ENCODE data around the gene DMBT1. TPM values are rescaled to one million over a fixed set of nuclear protein-coding genes. Genes with fewer than 3 reads are reported as not detected.
"Not testable (repeated sequence)": the region's sequence is repeated elsewhere in the genome, so short reads cannot be mapped to it uniquely, and the experiment has no call there.

DMBT1 gene
- total RNA-seq, 1 donor from 2014 or later = not detected

GRCh38 chr10:122575776-122576175 lies 15.2 kb downstream of the DMBT1 start:
- Mint-ChIP-seq H3K4me1 (ENCODE audit: low read depth, unreplicated experiment) (no peaks in the 10 kb centered on the region), H3K27ac (ENCODE audit: unreplicated experiment) (no peak overlapping the region), H3K27me3 (ENCODE audit: low read depth, unreplicated experiment) (peaks cover 46% of the 10 kb centered on the region), H3K4me3 (ENCODE audit: unreplicated experiment) (no peak overlapping the region), H3K9me3 (ENCODE audit: unreplicated experiment) (peaks cover 22% of the 10 kb centered on the region), H3K36me3 (ENCODE audit: low read depth, unreplicated experiment) (no peaks in the 10 kb centered on the region)
- Histone ChIP-seq H2AFZ (ENCODE audit: low read depth, low read length) (no peak overlapping the region), H3K9me3 (ENCODE audit: insufficient read depth, low read depth, low read length) (no peaks in the 10 kb centered on the region), H3K4me3 (ENCODE audit: insufficient read depth, low read depth, low read length) (no peak overlapping the region), H3K4me1 (ENCODE audit: insufficient read depth, low read length) (no peaks in the 10 kb centered on the region), H3K36me3 (ENCODE audit: insufficient read depth, low read length) (no peaks in the 10 kb centered on the region), H3K4me2 (ENCODE audit: low read length) (no peak overlapping the region), H3K79me2 (ENCODE audit: insufficient read depth, low read length) (no peaks in the 10 kb centered on the region), H3K9ac (ENCODE audit: low read length) (no peak overlapping the region), H4K20me1 (ENCODE audit: insufficient read depth, low read length) (no peaks in the 10 kb centered on the region), H3K27ac (ENCODE audit: low read depth, low read length) (no peak overlapping the region), H3K27me3 (ENCODE audit: insufficient read depth, low read length) (no peaks in the 10 kb centered on the region)
- TF ChIP-seq EZH2 (IDR thresholded peaks at IDR 0.05; ENCODE audit: insufficient read depth, low read length) (no peak), CTCF (IDR thresholded peaks at IDR 0.05; ENCODE audit: insufficient read depth, low read depth, low read length) (no peak)
- FAIRE-seq = no peak
- no peak for DNase-seq (ENCODE audit: low read depth)

- no peaks in the 10 kb centered on the region for H4K20me1 ChIP-seq (ENCODE audit: insufficient read depth, low read length)
- H3K4me3 Mint-ChIP-seq (ENCODE audit: unreplicated experiment) = no peak overlapping the region
- H3K9me3 Mint-ChIP-seq (ENCODE audit: unreplicated experiment) = peaks cover 22% of the 10 kb centered on the region
- no peaks in the 10 kb centered on the region for H3K9me3 ChIP-seq (ENCODE audit: insufficient read depth, low read depth, low read length)
- no peak overlapping the region for H3K9ac ChIP-seq (ENCODE audit: low read length)
- H3K27me3 Mint-ChIP-seq (ENCODE audit: low read depth, unreplicated experiment) = peaks cover 45% of the 10 kb centered on the region
- no peaks in the 10 kb centered on the region for H3K4me1 Mint-ChIP-seq (ENCODE audit: low read depth, unreplicated experiment)
- FAIRE-seq (no peak), DNase-seq (ENCODE audit: low read depth) (no peak)
- no peak overlapping the region for H3K4me2 ChIP-seq (ENCODE audit: low read length)
- no peak overlapping the region for H3K27ac Mint-ChIP-seq (ENCODE audit: unreplicated experiment)
- H3K36me3 ChIP-seq (ENCODE audit: insufficient read depth, low read length) = no peaks in the 10 kb centered on the region
- H3K4me3 ChIP-seq (ENCODE audit: insufficient read depth, low read depth, low read length) = no peak overlapping the region
- TF ChIP-seq EZH2 (IDR thresholded peaks at IDR 0.05; ENCODE audit: insufficient read depth, low read length) (no peak), CTCF (IDR thresholded peaks at IDR 0.05; ENCODE audit: insufficient read depth, low read depth, low read length) (no peak)
- no peaks in the 10 kb centered on the region for H3K4me1 ChIP-seq (ENCODE audit: insufficient read depth, low read length)
- no peak overlapping the region for H2AFZ ChIP-seq (ENCODE audit: low read depth, low read length)
- H3K27me3 ChIP-seq (ENCODE audit: insufficient read depth, low read length) = no peaks in the 10 kb centered on the region
- no peaks in the 10 kb centered on the region for H3K79me2 ChIP-seq (ENCODE audit: insufficient read depth, low read length)
- H3K27ac ChIP-seq (ENCODE audit: low read depth, low read length) = no peak overlapping the region
- H3K36me3 Mint-ChIP-seq (ENCODE audit: low read depth, unreplicated experiment) = no peaks in the 10 kb centered on the region
Observed at GRCh38 chr10:122576291-122576690, 15.7 kb downstream of the DMBT1 start.

- H4K20me1 ChIP-seq (ENCODE audit: insufficient read depth, low read length) = no peaks in the 10 kb centered on the region
- Mint-ChIP-seq H3K36me3 (ENCODE audit: low read depth, unreplicated experiment) (no peaks in the 10 kb centered on the region), H3K4me3 (ENCODE audit: unreplicated experiment) (no peak overlapping the region), H3K9me3 (ENCODE audit: unreplicated experiment) (peaks cover 18% of the 10 kb centered on the region), H3K27ac (ENCODE audit: unreplicated experiment) (no peak overlapping the region), H3K27me3 (ENCODE audit: low read depth, unreplicated experiment) (peaks cover 45% of the 10 kb centered on the region), H3K4me1 (ENCODE audit: low read depth, unreplicated experiment) (no peaks in the 10 kb centered on the region)
- no peaks in the 10 kb centered on the region for H3K4me1 ChIP-seq (ENCODE audit: insufficient read depth, low read length)
- TF ChIP-seq EZH2 (IDR thresholded peaks at IDR 0.05; ENCODE audit: insufficient read depth, low read length) = no peak
- no peak for TF ChIP-seq CTCF (IDR thresholded peaks at IDR 0.05; ENCODE audit: insufficient read depth, low read depth, low read length)
- no peak overlapping the region for H3K4me3 ChIP-seq (ENCODE audit: insufficient read depth, low read depth, low read length)
- no peak overlapping the region for H2AFZ ChIP-seq (ENCODE audit: low read depth, low read length)
- no peak overlapping the region for H3K27ac ChIP-seq (ENCODE audit: low read depth, low read length)
- no peak overlapping the region for H3K9ac ChIP-seq (ENCODE audit: low read length)
- H3K27me3 ChIP-seq (ENCODE audit: insufficient read depth, low read length) = no peaks in the 10 kb centered on the region
- no peak for FAIRE-seq
- H3K4me2 ChIP-seq (ENCODE audit: low read length) = no peak overlapping the region
- no peaks in the 10 kb centered on the region for H3K36me3 ChIP-seq (ENCODE audit: insufficient read depth, low read length)
- no peaks in the 10 kb centered on the region for H3K79me2 ChIP-seq (ENCODE audit: insufficient read depth, low read length)
- H3K9me3 ChIP-seq (ENCODE audit: insufficient read depth, low read depth, low read length) = no peaks in the 10 kb centered on the region
- no peak for DNase-seq (ENCODE audit: low read depth)
Observed at GRCh38 chr10:122577311-122577885, 16.8 kb downstream of the DMBT1 start.

GRCh38 chr10:122586070-122586469 lies 25.5 kb downstream of the DMBT1 start:
- H3K27ac Mint-ChIP-seq (ENCODE audit: unreplicated experiment); H4K20me1 ChIP-seq (ENCODE audit: insufficient read depth, low read length); H3K27ac ChIP-seq (ENCODE audit: low read depth, low read length); H3K27me3 ChIP-seq (ENCODE audit: insufficient read depth, low read length); H3K9me3 ChIP-seq (ENCODE audit: insufficient read depth, low read depth, low read length); H3K9me3 Mint-ChIP-seq (ENCODE audit: unreplicated experiment); H2AFZ ChIP-seq (ENCODE audit: low read depth, low read length); H3K4me3 ChIP-seq (ENCODE audit: insufficient read depth, low read depth, low read length); H3K4me2 ChIP-seq (ENCODE audit: low read length); DNase-seq (ENCODE audit: low read depth); H3K4me3 Mint-ChIP-seq (ENCODE audit: unreplicated experiment); H3K36me3 ChIP-seq (ENCODE audit: insufficient read depth, low read length); FAIRE-seq; H3K4me1 ChIP-seq (ENCODE audit: insufficient read depth, low read length); H3K79me2 ChIP-seq (ENCODE audit: insufficient read depth, low read length); H3K36me3 Mint-ChIP-seq (ENCODE audit: low read depth, unreplicated experiment); H3K4me1 Mint-ChIP-seq (ENCODE audit: low read depth, unreplicated experiment); H3K9ac ChIP-seq (ENCODE audit: low read length): not testable (repeated sequence)
- peaks cover 47% of the 10 kb centered on the region for H3K27me3 Mint-ChIP-seq (ENCODE audit: low read depth, unreplicated experiment)
